Pancreas (tissue), 10 donors: Measurements from ENCODE around the gene RPL13. TPM values are rescaled to one million over a fixed set of nuclear protein-coding genes. Genes with fewer than 3 reads are reported as not detected.
A peak's percentile ranks its signal among the peaks of the same experiment; 100 is the strongest.
"Not testable (repeated sequence)": the region's sequence is repeated elsewhere in the genome, so short reads cannot be mapped to it uniquely, and the experiment has no call there.

Source experiments
- ATAC-seq, 4 donors: fragments of 200-7000 bp; cut with Tn5 transposase; one replicate each; pipeline versions ENCODE4 v1.8.0 to v1.9.1; 2020; ENCODE audit warnings: mild to moderate bottlenecking in 4 of 4, moderate library complexity in 4 of 4
- DNase-seq, 6 donors: peaks; one replicate each; pipeline ENCODE4 v3.0.0-alpha.2; 2020
- FAIRE-seq: peaks from 2 replicates; lab custom pipeline; 2012; peaks lifted over from hg19 to GRCh38; lab: Jason Lieb, UNC
- H3K27ac ChIP-seq, 4 donors: fragments of 200-600 bp; sonication (generic); 1 replicate in 3 of 4; 2 replicates in 1 of 4; pipeline versions ENCODE4 v1.5.0 to v1.8.0; 2020
- H3K27me3 ChIP-seq, 4 donors: fragments of 200-600 bp; one replicate each; pipeline ENCODE4 v1.8.0; 2021
- H3K36me3 ChIP-seq, 3 donors: fragments of 200-600 bp; sonication (generic) in 1 of 3; one replicate each; pipeline versions ENCODE4 v1.5.0 to v1.8.0; 2020 to 2021
- H3K4me1 ChIP-seq, 3 donors: fragments of 200-600 bp; one replicate each; pipeline ENCODE4 v1.8.0; 2021
- H3K4me3 ChIP-seq, 4 donors: fragments of 200-600 bp; sonication (generic) in 2 of 4; one replicate each; pipeline versions ENCODE4 v1.5.0 to v1.8.0; 2020 to 2021
- H3K9me3 ChIP-seq, 4 donors: fragments of 200-600 bp; one replicate each; pipeline ENCODE4 v1.8.0; 2021
- WGBS, 2 donors: extraction: QIAGEN DNeasy Blood & Tissue Kit; methylation state at CpG; one replicate each; pipeline ENCODE4 v1.1.7; 2013; 5-methylcytosine and 5-hydroxymethylcytosine counted together
- intact Hi-C, 3 donors: fragments of 100-400 bp; cut with DNase I; formaldehyde crosslinking; loops; one replicate each; pipeline versions ENCODE4 v1.11.1 to v1.14.2; 2022
- polyA plus RNA-seq, 2 donors: library from polyadenylated mRNA; stranded (reverse); fragments of 200-250 nt; gene quantifications; one replicate each; pipeline ENCODE4 v1.2.3, GENCODE V29; 2013
- total RNA-seq, 6 donors: library from RNA; stranded (reverse); fragmentation: NEBNext Ultra II Directional in 4 of 6; extraction: Animal tissue kit (Norgen Biotek cat#: 25700) in 4 of 6; gene quantifications; one replicate each; pipeline versions ENCODE4 v1.2.1 to v1.2.4, GENCODE V29; 2021 to 2023
- TF ChIP-seq, protein P1 (sequence below), 4 donors: fragments of 200-600 bp; sonication (generic) in 3 of 4; IDR thresholded peaks; one replicate each; pipeline versions ENCODE4 v1.5.0 to v1.8.0; 2021; ENCODE audit warnings: antibody characterized with exemption in 4 of 4
- donor health status: healthy with polysubstance abuse.
- donor health status: DM: no; HTN: no; CAD: no; lungs with moderate emphysema.
- donor health status: DM: no; HTN: no; CAD: no.
- donor health status: control.
- donor health status: control.
- donor health status: Bipolar disorder and iron deficiency.
- donor health status: DM: yes; HTN: yes; CAD: no.
- donor health status: DM: no; HTN: no; CAD: no.
- donor health status: DM: no; HTN: no; CAD: no.
- donor health status: DM: yes; HTN: yes; CAD: no.

The RPL13 gene
- total and polyA plus RNA-seq, 8 donors: 1,297 to 6,500 (median 2,093) TPM

DNA sequence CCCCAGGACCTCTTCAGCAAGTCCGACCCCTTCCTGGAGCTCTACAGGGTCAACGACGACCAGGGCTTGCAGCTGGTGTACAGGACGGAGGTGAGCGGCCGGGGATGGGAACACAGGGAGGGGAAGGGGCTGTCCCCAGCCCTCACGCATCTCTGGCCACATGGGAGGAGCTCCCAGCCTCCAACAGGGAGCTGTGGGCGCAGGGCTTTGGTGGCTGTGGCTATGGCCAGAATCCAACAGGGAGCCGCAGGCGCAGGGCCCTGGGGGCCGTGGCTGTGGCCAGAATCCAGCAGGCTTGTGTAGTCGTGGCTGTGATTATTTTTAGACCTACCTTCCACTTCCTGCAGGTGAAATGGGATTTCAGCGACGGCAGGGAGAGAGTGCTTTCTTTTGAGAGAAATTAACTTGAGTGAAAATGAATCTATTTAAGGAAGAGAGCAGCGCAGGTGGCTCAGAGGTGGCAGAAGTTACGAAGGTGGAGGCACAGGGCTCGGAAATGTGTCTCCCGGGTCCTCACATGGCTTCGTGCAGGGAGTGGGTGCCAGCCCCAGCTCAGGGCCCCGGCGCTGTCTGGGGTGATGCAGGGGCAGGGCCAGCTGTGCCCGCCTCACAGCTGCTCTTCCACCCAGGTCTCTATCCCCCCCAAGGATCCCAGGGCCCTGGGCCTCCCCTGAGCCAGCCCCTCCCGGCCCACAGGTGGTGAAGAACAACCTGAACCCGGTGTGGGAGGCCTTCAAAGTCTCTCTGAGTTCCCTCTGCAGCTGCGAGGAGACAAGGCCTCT lies 24.5 kb downstream of the RPL13 start:
- no peak overlapping the region for H3K4me3 ChIP-seq
- TF ChIP-seq, protein P1, sequence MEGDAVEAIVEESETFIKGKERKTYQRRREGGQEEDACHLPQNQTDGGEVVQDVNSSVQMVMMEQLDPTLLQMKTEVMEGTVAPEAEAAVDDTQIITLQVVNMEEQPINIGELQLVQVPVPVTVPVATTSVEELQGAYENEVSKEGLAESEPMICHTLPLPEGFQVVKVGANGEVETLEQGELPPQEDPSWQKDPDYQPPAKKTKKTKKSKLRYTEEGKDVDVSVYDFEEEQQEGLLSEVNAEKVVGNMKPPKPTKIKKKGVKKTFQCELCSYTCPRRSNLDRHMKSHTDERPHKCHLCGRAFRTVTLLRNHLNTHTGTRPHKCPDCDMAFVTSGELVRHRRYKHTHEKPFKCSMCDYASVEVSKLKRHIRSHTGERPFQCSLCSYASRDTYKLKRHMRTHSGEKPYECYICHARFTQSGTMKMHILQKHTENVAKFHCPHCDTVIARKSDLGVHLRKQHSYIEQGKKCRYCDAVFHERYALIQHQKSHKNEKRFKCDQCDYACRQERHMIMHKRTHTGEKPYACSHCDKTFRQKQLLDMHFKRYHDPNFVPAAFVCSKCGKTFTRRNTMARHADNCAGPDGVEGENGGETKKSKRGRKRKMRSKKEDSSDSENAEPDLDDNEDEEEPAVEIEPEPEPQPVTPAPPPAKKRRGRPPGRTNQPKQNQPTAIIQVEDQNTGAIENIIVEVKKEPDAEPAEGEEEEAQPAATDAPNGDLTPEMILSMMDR (IDR thresholded peaks at IDR 0.05): no peak
- DNase-seq (no peak), FAIRE-seq (no peak), ATAC-seq (no peak)
- WGBS, 2 donors: 72 to 76% methylated on average over 25 of the region's 25 CpGs
- no peaks in the 10 kb centered on the region for H3K4me1 ChIP-seq
- intact Hi-C loops: no loop called here
- no peaks in the 10 kb centered on the region for H3K9me3 ChIP-seq
- H3K36me3 ChIP-seq: no peaks in the 10 kb centered on the region
- no peak overlapping the region for H3K27ac ChIP-seq
- no peaks in the 10 kb centered on the region for H3K27me3 ChIP-seq

DNA sequence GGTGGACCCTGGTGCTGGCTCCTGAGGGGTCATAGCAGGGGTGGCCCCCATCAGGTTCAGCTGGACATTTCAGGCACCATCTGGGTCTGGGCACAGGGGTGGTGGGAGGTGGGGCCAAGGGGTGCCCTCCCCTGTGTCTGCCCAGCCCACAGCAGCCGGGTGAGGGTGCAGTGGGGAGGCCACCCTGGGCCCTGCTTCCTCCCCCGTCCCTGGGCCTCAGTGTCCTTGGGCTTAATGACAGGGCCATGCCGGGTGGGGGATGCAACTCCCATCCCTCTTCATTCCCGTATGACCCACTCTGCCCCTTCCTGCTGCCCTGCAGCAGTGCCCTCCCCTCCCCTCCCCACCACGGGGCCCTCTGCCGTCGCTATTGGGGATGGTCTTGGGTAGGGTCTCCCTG lies 25.7 kb downstream of the RPL13 start:
- TF ChIP-seq, protein P1 (IDR thresholded peaks at IDR 0.05): no peak
- Histone ChIP-seq H3K27ac (no peak overlapping the region), H3K4me3 (no peak overlapping the region), H3K4me1 (no peaks in the 10 kb centered on the region), H3K27me3 (no peaks in the 10 kb centered on the region), H3K9me3 (no peaks in the 10 kb centered on the region), H3K36me3 (no peaks in the 10 kb centered on the region)
- intact Hi-C loops: no loop called here
- FAIRE-seq: no peak
- 54 to 57% methylated on average over 5 to 7 of the region's 7 CpGs for WGBS, 2 donors
- no peak for ATAC-seq
- DNase-seq: no peak

DNA sequence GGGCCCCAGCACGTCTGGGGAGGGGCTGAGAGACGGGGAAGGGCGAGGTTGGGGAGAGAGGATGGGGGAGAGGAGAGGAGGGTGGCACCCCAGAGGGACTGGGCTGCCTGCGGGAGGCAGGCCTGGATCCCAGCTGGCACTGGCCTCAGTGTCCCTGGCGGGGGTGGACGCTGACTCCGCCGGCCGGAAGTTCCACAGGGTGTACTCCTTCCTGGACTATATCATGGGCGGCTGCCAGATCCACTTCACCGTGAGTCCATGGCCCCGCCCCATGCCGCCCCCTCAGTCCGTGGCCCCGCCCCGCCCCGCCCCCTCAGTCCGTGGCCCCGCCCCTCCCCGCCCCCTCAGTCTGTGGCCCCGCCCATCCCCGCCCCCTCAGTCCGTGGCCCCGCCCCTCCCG lies 26.4 kb downstream of the RPL13 start:
- Histone ChIP-seq H3K4me1 (no peaks in the 10 kb centered on the region), H3K27me3 (no peaks in the 10 kb centered on the region), H3K4me3 (no peak overlapping the region), H3K9me3 (no peaks in the 10 kb centered on the region), H3K36me3 (no peaks in the 10 kb centered on the region), H3K27ac (no peak overlapping the region)
- WGBS, 2 donors: 67 to 83% methylated on average over 13 to 16 of the region's 25 CpGs
- ATAC-seq (no peak), FAIRE-seq (no peak), DNase-seq (peak in 1 of 6 donors; percentile 50)
- intact Hi-C loops: no loop called here
- TF ChIP-seq, protein P1 (IDR thresholded peaks at IDR 0.05): no peak

- H3K27me3 ChIP-seq, H3K27ac ChIP-seq, H3K4me3 ChIP-seq, DNase-seq, intact Hi-C loops, H3K9me3 ChIP-seq, H3K36me3 ChIP-seq, H3K4me1 ChIP-seq, FAIRE-seq, ATAC-seq: not testable (repeated sequence)
- 91 to 95% methylated on average over 20 to 21 of the region's 36 CpGs for WGBS, 2 donors
Measured at GRCh38 chr16:89587676-89588075, 27.2 kb downstream of the RPL13 start.

- 83 to 86% methylated on average over 23 to 26 of the region's 26 CpGs for WGBS, 2 donors
- no peak for ATAC-seq
- TF ChIP-seq, protein P1 (IDR thresholded peaks at IDR 0.05): no peak
Measured at GRCh38 chr16:89588413-89589109, 28.1 kb downstream of the RPL13 start.

More at GRCh38 chr16:89588413-89589109, 28.1 kb downstream of the RPL13 start:
- Histone ChIP-seq H3K27me3 (no peaks in the 10 kb centered on the region), H3K4me3 (no peak overlapping the region), H3K36me3 (no peaks in the 10 kb centered on the region), H3K27ac (no peak overlapping the region), H3K9me3 (no peaks in the 10 kb centered on the region), H3K4me1 (no peaks in the 10 kb centered on the region)
- no peak for FAIRE-seq
- peak in 1 of 6 donors; percentile 54 for DNase-seq
- intact Hi-C loops: no loop called here
